H9 (cell line): ENCODE measurements around the gene OR2V1. TPM values are rescaled to one million over a fixed set of nuclear protein-coding genes. Genes with fewer than 3 reads are reported as not detected.
"Not testable (repeated sequence)": the region's sequence is repeated elsewhere in the genome, so short reads cannot be mapped to it uniquely, and the experiment has no call there.

Experiments used
- DNase-seq: peaks from one replicate; pipeline ENCODE4 v3.0.0-alpha.2; 2017
- H2AFZ ChIP-seq: one replicate; pipeline ENCODE4 v1.6.1; 2013; ENCODE audit warnings: mild to moderate bottlenecking, low read length, control low read depth, moderate library complexity
- H2AK5ac ChIP-seq: 2 replicates; pipeline ENCODE4 v1.6.1; 2013; ENCODE audit warnings: low read length, control low read depth, mixed read lengths; ENCODE audit not compliant: insufficient read length
- H2BK120ac ChIP-seq: one replicate; pipeline ENCODE4 v1.6.1; 2013; ENCODE audit warnings: low read depth, mild to moderate bottlenecking, low read length, control low read depth, inconsistent platforms; ENCODE audit not compliant: poor library complexity, severe bottlenecking
- H2BK12ac ChIP-seq: 2 replicates; pipeline ENCODE4 v1.6.1; 2013; ENCODE audit warnings: low read length, control low read depth, mixed read lengths, low read depth; ENCODE audit not compliant: insufficient read length
- H2BK15ac ChIP-seq: 2 replicates; pipeline ENCODE4 v1.6.1; 2013; ENCODE audit warnings: low read depth, low read length, control low read depth
- H2BK20ac ChIP-seq: one replicate; pipeline ENCODE4 v1.6.1; 2013; ENCODE audit warnings: low read depth, mild to moderate bottlenecking, low read length, control low read depth, inconsistent platforms; ENCODE audit not compliant: poor library complexity, severe bottlenecking
- H2BK5ac ChIP-seq: 2 replicates; pipeline ENCODE4 v1.6.1; 2013; ENCODE audit warnings: low read length, control low read depth, mixed read lengths; ENCODE audit not compliant: insufficient read length
- H3K14ac ChIP-seq: 2 replicates; pipeline ENCODE4 v1.6.1; 2013; ENCODE audit warnings: low read length, control low read depth; ENCODE audit not compliant: insufficient read depth
- H3K18ac ChIP-seq: 2 replicates; pipeline ENCODE4 v1.6.1; 2013; ENCODE audit warnings: low read depth, mild to moderate bottlenecking, mixed read lengths, low read length, control low read depth; ENCODE audit not compliant: insufficient read length
- H3K23ac ChIP-seq: 2 replicates; pipeline ENCODE4 v1.6.1; 2013; ENCODE audit warnings: low read length, control low read depth, mixed read lengths, low read depth; ENCODE audit not compliant: insufficient read length
- H3K23me2 ChIP-seq: 2 replicates; pipeline ENCODE4 v1.6.1; 2013; ENCODE audit warnings: low read depth, mild to moderate bottlenecking, mixed read lengths, low read length, control low read depth; ENCODE audit not compliant: insufficient read length, poor library complexity, severe bottlenecking
- H3K27ac ChIP-seq: 2 replicates; pipeline ENCODE4 v1.5.1; 2013; ENCODE audit warnings: low read length, control low read depth, mixed read lengths, low read depth; ENCODE audit not compliant: insufficient read length
- H3K27me3 ChIP-seq: 2 replicates; pipeline ENCODE4 v1.6.1; 2013; ENCODE audit warnings: low read length, control low read depth, inconsistent platforms; ENCODE audit not compliant: insufficient read depth
- H3K4ac ChIP-seq: 2 replicates; pipeline ENCODE4 v1.6.1; 2013; ENCODE audit warnings: low read depth, mild to moderate bottlenecking, control low read depth, inconsistent platforms, low read length, moderate library complexity
- H3K4me1 ChIP-seq: 2 replicates; pipeline ENCODE4 v1.6.1; 2013; ENCODE audit warnings: low read length, control low read depth, inconsistent platforms; ENCODE audit not compliant: insufficient read depth
- H3K4me2 ChIP-seq: 2 replicates; pipeline ENCODE4 v1.6.1; 2013; ENCODE audit warnings: low read length, control low read depth, mixed read lengths; ENCODE audit not compliant: insufficient read length, insufficient read depth
- H3K56ac ChIP-seq: 2 replicates; pipeline ENCODE4 v1.6.1; 2013; ENCODE audit warnings: low read depth, mild to moderate bottlenecking, mixed read lengths, low read length, control low read depth; ENCODE audit not compliant: insufficient read length
- H3K79me1 ChIP-seq: 2 replicates; pipeline ENCODE4 v1.6.1; 2013; ENCODE audit warnings: low read depth, mild to moderate bottlenecking, moderate library complexity, low read length, control low read depth, inconsistent platforms; ENCODE audit not compliant: insufficient read depth, poor library complexity, severe bottlenecking
- H3K79me2 ChIP-seq: 2 replicates; pipeline ENCODE4 v1.6.1; 2013; ENCODE audit warnings: low read length, control low read depth, inconsistent platforms; ENCODE audit not compliant: insufficient read depth
- H3K9ac ChIP-seq: 2 replicates; pipeline ENCODE4 v1.6.1; 2013; ENCODE audit warnings: low read length, control low read depth, mixed read lengths; ENCODE audit not compliant: insufficient read length; ENCODE audit errors: extremely low read depth
- H3K9me3 ChIP-seq: one replicate; pipeline ENCODE4 v1.6.1; 2013; ENCODE audit warnings: low read depth, low read length, inconsistent platforms; ENCODE audit not compliant: control insufficient read depth
- H3T11ph ChIP-seq: one replicate; pipeline ENCODE4 v1.6.1; 2013; ENCODE audit warnings: mild to moderate bottlenecking, low read length, control low read depth, inconsistent platforms
- H4K20me1 ChIP-seq: one replicate; pipeline ENCODE4 v1.6.1; 2013; ENCODE audit not compliant: control insufficient read depth, insufficient read length, insufficient read depth
- H4K5ac ChIP-seq: 2 replicates; pipeline ENCODE4 v1.6.1; 2013; ENCODE audit warnings: low read depth, mild to moderate bottlenecking, mixed read lengths, low read length, control low read depth; ENCODE audit not compliant: insufficient read length
- H4K8ac ChIP-seq: replicated peaks from 2 replicates; pipeline ENCODE4 v1.6.1; 2013; ENCODE audit warnings: low read length, control low read depth, mixed read lengths, low read depth; ENCODE audit not compliant: insufficient read length
- H4K91ac ChIP-seq: 2 replicates; pipeline ENCODE4 v1.6.1; 2013; ENCODE audit warnings: low read depth, mild to moderate bottlenecking, moderate library complexity, mixed read lengths, low read length, control low read depth; ENCODE audit not compliant: insufficient read length
- H3K27ac Mint-ChIP-seq, 3 experiments: 2 replicates in 2 of 3; 3 replicates in 1 of 3; pipeline ENCODE4 v1.8.0; 2020 to 2021; ENCODE audit warnings: mixed read lengths in 3 of 3, mild to moderate bottlenecking in 1 of 3, moderate library complexity in 1 of 3
- H3K27me3 Mint-ChIP-seq: 2 replicates; pipeline ENCODE4 v1.8.0; 2021; ENCODE audit warnings: low read depth, mild to moderate bottlenecking, moderate library complexity, mixed read lengths
- H3K36me3 Mint-ChIP-seq, 3 experiments: 2 replicates in 2 of 3; 3 replicates in 1 of 3; pipeline ENCODE4 v1.8.0; 2020 to 2021; ENCODE audit warnings: low read depth in 3 of 3, mixed read lengths in 3 of 3; ENCODE audit not compliant: insufficient read depth in 1 of 3
- H3K4me1 Mint-ChIP-seq, 2 experiments: 2 replicates each; pipeline ENCODE4 v1.8.0; 2020; ENCODE audit warnings: mixed read lengths in 2 of 2
- H3K4me3 Mint-ChIP-seq, 2 experiments: 2 replicates in 1 of 2; 3 replicates in 1 of 2; pipeline ENCODE4 v1.8.0; 2020 to 2021; ENCODE audit warnings: mild to moderate bottlenecking in 2 of 2, mixed read lengths in 2 of 2, moderate library complexity in 1 of 2
- H3K9me3 Mint-ChIP-seq, 2 experiments: 2 replicates in 1 of 2; 3 replicates in 1 of 2; pipeline ENCODE4 v1.8.0; 2020; ENCODE audit warnings: mild to moderate bottlenecking in 2 of 2, mixed read lengths in 2 of 2, moderate library complexity in 1 of 2
- CTCF ChIP-seq: fragments of 200-600 bp; sonication (generic); conservative IDR thresholded peaks from 3 replicates; pipeline ENCODE4 v1.8.0; 2021; ENCODE audit warnings: antibody characterized with exemption, mild to moderate bottlenecking
- WGBS: extraction: QIAGEN DNeasy Blood & Tissue Kit; methylation state at CpG from one replicate; pipeline ENCODE4 v1.1.7; 2013; ENCODE audit warnings: missing lambda C conversion rate, low lambda C conversion rate, mixed read lengths; ENCODE audit not compliant: insufficient read length; ENCODE audit errors: extremely low coverage; 5-methylcytosine and 5-hydroxymethylcytosine counted together
- total RNA-seq: library from RNA; stranded (reverse); gene quantifications from 2 replicates; pipeline ENCODE4 v1.2.1, GENCODE V29; 2021

The OR2V1 gene
- total RNA-seq, 1 experiment from 2014 or later = not detected

- H4K5ac ChIP-seq = no peak overlapping the region
- H3T11ph ChIP-seq = no peak overlapping the region
- Mint-ChIP-seq H3K9me3 (peaks cover 9 to 12% of the 10 kb centered on the region in 2 experiments; a peak in 4 of 5 replicates), H3K4me1 (peaks cover 26 to 28% of the 10 kb centered on the region in 2 experiments), H3K27ac (no peak overlapping the region), H3K4me3 (peak overlapping the region; percentile 65 to 71), H3K27me3 (peaks cover 89% of the 10 kb centered on the region), H3K36me3 (peaks cover 0 to 8% (median 2%) of the 10 kb centered on the region in 3 experiments; a peak in 4 of 7 replicates)
- no peaks in the 10 kb centered on the region for H4K20me1 ChIP-seq
- peak overlapping the region; percentile 67 for H3K4me2 ChIP-seq
- no peak overlapping the region for H3K23ac ChIP-seq
- no peak for TF ChIP-seq CTCF
- no peak overlapping the region for H3K4ac ChIP-seq
- DNase-seq = peak; percentile 52
- H2BK120ac ChIP-seq = no peak overlapping the region
- peaks cover 3% of the 10 kb centered on the region; the same call in 1 of the 2 replicates for H3K4me1 ChIP-seq
- H3K9me3 ChIP-seq = no peaks in the 10 kb centered on the region
- no peaks in the 10 kb centered on the region for H3K79me2 ChIP-seq
- H3K18ac ChIP-seq = no peak overlapping the region
- no peak overlapping the region for H3K9ac ChIP-seq
- peaks cover 2% of the 10 kb centered on the region; the same call in 1 of the 2 replicates for H3K27me3 ChIP-seq
- H2BK15ac ChIP-seq = no peak overlapping the region
- no peak overlapping the region for H2BK20ac ChIP-seq
- no peak overlapping the region for H2AK5ac ChIP-seq
- H3K14ac ChIP-seq = no peak overlapping the region
- H3K56ac ChIP-seq = no peak overlapping the region
- no peak overlapping the region for H3K27ac ChIP-seq
- no peak overlapping the region for H2BK5ac ChIP-seq
- H3K23me2 ChIP-seq = peaks cover 10% of the 10 kb centered on the region
- H4K8ac ChIP-seq = no peak overlapping the region
- no peak overlapping the region for H4K91ac ChIP-seq
- no CpG with 5 or more reads among the region's 33 CpGs for WGBS
- no peak overlapping the region for H2AFZ ChIP-seq
- H2BK12ac ChIP-seq = no peak overlapping the region
- H3K79me1 ChIP-seq = no peaks in the 10 kb centered on the region
Observed at GRCh38 chr5:181114284-181114843, 16.6 kb downstream of the OR2V1 start.

- H3K23me2 ChIP-seq = peaks cover 10% of the 10 kb centered on the region
- H3K56ac ChIP-seq, H3K14ac ChIP-seq, H3K27me3 ChIP-seq, H2BK120ac ChIP-seq, H4K5ac ChIP-seq, H3K18ac ChIP-seq, H4K8ac ChIP-seq, H3T11ph ChIP-seq, H2BK15ac ChIP-seq, H3K36me3 Mint-ChIP-seq, H3K9ac ChIP-seq, H2BK20ac ChIP-seq, H3K79me1 ChIP-seq, H3K9me3 ChIP-seq, H3K4ac ChIP-seq, H3K27ac Mint-ChIP-seq, H3K4me1 ChIP-seq, H3K4me3 Mint-ChIP-seq, DNase-seq, H4K20me1 ChIP-seq, H3K79me2 ChIP-seq, H3K4me2 ChIP-seq, H2AK5ac ChIP-seq, H2AFZ ChIP-seq, H2BK12ac ChIP-seq, H3K27ac ChIP-seq, H2BK5ac ChIP-seq, H4K91ac ChIP-seq, H3K23ac ChIP-seq: not testable (repeated sequence)
- Mint-ChIP-seq H3K9me3 (peaks cover 9 to 12% of the 10 kb centered on the region in 2 experiments; a peak in 4 of 5 replicates), H3K4me1 (peaks cover 33 to 36% of the 10 kb centered on the region in 2 experiments), H3K27me3 (peaks cover 87% of the 10 kb centered on the region)
- no CpG with 5 or more reads among the region's 13 CpGs for WGBS
Observed at GRCh38 chr5:181113572-181113971, 17.4 kb downstream of the OR2V1 start.
